SKM-1 (cell line): ENCODE measurements around the gene RHCE.
"Not testable (repeated sequence)": the region's sequence is repeated elsewhere in the genome, so short reads cannot be mapped to it uniquely, and the experiment has no call there.

Experiments used
- DNase-seq: peaks from one replicate; lab custom pipeline; 2025; ENCODE audit not compliant: unreplicated experiment; lab: John Stamatoyannopoulos, UW

Gene RHCE

GRCh38 chr1:25402947-25403803 is 17.4 kb downstream of the RHCE start:
- not testable (repeated sequence) for DNase-seq

GRCh38 chr1:25398079-25398478 is 22.5 kb downstream of the RHCE start:
- DNase-seq: not testable (repeated sequence)

- not testable (repeated sequence) for DNase-seq
These were observed 23.1 kb downstream of the RHCE start for GRCh38 chr1:25397549-25397948.

- DNase-seq: no peak
These were observed 27.8 kb downstream of the RHCE start for GRCh38 chr1:25392841-25393240.

- not testable (repeated sequence) for DNase-seq
These were observed 30.9 kb downstream of the RHCE start for GRCh38 chr1:25389721-25390120.

- not testable (repeated sequence) for DNase-seq
These were observed 31.9 kb downstream of the RHCE start for GRCh38 chr1:25388691-25389090.

- DNase-seq: not testable (repeated sequence)
These were observed 33.5 kb downstream of the RHCE start for GRCh38 chr1:25387096-25387495.

- DNase-seq: not testable (repeated sequence)
These were observed 36.8 kb downstream of the RHCE start for GRCh38 chr1:25383875-25384274.

GRCh38 chr1:25383090-25383489 is 37.5 kb downstream of the RHCE start:
- DNase-seq: not testable (repeated sequence)

- DNase-seq: not testable (repeated sequence)
These were observed 38.1 kb downstream of the RHCE start for GRCh38 chr1:25382543-25382942.

- not testable (repeated sequence) for DNase-seq
These were observed 42.3 kb downstream of the RHCE start for GRCh38 chr1:25378367-25378766.

- not testable (repeated sequence) for DNase-seq
These were observed 48.9 kb downstream of the RHCE start for GRCh38 chr1:25371757-25372156.

- not testable (repeated sequence) for DNase-seq
These were observed 50.8 kb downstream of the RHCE start for GRCh38 chr1:25369691-25370271.

- no peak for DNase-seq
These were observed 51.4 kb downstream of the RHCE start for GRCh38 chr1:25369241-25369640.

GRCh38 chr1:25362634-25363559 is 57.7 kb downstream of the RHCE start:
- not testable (repeated sequence) for DNase-seq

- no peak for DNase-seq
These were observed 58.7 kb downstream of the RHCE start for GRCh38 chr1:25361901-25362300.

GRCh38 chr1:25360596-25361581 is 59.7 kb downstream of the RHCE start:
- DNase-seq: no peak

GRCh38 chr1:25356848-25357247 is 63.8 kb downstream of the RHCE start:
- no peak for DNase-seq

- no peak for DNase-seq
These were observed 64.2 kb downstream of the RHCE start for GRCh38 chr1:25356441-25356840.

GRCh38 chr1:25355841-25356395 is 64.7 kb downstream of the RHCE start:
- no peak for DNase-seq
